Renal pelvis (tissue), 4 donors: ENCODE measurements around the gene IGSF9. TPM values are rescaled to one million over a fixed set of nuclear protein-coding genes. Genes with fewer than 3 reads are reported as not detected.

Experiments used
- DNase-seq: peaks from one replicate; pipeline ENCODE4 v3.0.0-alpha.2; 2013
- polyA plus RNA-seq, 3 donors: library from polyadenylated mRNA; unstranded; fragments of 120-200 nt; gene quantifications; one replicate each; pipeline ENCODE4 v1.2.1, GENCODE V29; 2013; ENCODE audit not compliant: insufficient read length in 3 of 3

IGSF9 gene
- polyA plus RNA-seq, 3 donors: 19.3 to 24.2 (median 19.5) TPM

DNA sequence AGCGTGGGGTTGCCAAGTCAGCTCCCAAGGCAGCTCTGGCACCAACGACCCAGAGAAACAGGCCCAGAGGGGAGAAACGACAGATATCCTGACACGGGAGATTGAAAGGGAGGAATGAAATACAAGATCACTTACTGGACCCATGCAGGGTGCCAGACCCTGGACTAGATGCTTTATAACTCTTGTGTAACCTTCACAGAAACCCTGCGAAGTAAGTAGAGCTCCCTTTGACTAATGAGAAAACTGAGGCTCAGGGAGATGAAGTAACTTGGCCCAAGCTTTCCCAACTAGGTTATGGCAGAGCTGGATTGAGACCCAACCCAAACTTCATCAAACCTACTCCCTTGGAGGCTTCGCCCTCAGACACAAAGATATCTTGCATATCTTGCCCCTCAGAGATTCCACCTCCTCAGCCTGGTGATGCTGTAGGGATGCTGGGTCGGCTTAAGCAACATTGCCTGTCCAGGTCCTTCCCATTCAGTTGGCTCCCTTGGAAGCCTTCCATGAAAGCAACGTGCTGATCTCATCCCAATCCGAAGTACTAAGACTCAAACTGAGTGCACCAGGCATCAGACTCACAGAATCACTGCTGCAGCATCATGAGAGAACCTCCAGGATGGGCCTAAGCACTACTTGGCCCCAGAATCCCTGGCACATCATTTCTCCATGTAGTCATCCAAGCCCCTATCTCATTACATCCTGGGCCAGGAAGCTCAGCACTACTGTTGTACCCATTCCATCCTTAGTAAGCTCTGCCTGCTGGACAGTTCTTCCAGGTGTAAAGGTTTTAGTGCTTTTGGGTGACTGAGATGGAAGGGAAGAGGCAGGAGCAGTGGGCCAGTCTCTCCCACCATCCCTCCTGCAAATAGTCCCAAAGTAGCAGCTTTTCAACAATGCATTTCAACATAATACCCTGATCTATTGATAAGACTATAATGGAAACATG is 1.1 kb upstream of the IGSF9 start:
- DNase-seq: no peak

DNA sequence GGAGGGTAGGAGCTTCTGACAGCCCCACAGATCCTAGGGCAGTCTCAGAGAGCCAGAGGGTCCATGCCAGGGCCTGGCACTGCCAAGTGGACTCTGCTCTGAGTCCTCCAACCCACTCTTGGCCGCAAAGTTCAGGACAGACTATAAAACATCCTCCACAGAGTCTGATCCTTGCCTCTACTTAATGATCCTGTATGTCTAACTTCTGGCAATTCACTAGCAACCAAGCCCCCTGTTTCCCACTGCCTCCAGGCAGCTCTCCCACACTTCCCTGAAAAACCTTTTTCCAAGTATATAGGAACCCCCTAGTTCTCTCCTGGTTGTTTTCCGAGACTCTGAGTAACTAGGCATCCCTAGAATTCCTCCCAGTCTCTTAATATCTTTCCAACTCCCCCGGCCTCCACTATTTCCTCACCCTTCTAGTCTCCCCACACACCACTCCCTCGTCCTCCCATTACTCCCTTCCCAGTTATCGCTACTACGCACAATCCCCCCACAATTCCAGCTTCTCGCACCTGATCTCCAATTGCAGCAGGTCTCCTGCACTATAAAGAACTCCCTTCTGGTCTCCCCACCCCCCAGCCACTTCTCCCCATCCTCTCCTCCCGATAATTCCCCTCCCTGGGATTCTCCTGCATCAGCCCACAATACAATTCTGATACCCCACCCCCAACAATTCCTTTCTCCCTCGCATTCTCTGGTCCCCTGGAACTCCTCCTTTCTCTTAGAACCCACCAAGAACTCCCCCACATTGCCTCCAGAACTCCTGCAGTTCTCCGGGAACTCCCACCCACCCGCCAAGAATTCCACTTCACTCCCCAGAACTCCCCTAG is 574 bp downstream of the IGSF9 start:
- DNase-seq: peak; percentile 36

DNA sequence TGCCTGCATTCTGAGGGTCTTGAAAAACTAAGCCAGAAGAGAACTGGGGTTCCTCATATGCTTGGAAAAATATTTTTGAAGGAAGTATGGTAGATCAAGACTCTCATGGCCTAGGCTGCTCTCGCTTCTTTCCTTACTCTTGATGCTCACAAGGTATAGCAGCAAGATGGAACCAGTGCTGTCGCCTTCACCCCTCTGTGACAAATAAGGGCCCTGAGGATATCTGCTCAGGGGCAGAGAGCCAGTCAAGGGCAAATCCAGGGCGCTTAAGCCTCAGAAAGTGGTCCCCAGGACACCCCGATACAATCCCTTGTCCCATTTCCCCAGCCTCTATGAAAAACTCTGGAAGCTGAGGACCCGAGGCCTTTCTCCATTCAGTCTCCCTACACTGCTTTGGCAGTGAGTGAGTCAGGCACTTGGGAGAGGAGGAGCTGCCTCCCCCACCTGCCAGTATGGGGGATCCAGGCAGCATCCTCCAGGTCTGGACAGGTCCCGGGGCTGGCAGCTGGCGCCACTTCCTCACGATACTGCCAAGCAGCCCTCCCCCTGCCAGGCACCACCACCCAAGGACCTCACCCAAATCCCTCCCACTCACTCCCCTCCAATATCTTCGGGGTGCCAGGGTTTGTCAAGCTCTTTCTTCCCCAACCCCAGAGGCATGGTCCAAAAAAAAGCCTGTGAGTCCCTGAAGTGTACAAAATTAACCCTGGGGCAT is 1.3 kb downstream of the IGSF9 start:
- no peak for DNase-seq

DNA sequence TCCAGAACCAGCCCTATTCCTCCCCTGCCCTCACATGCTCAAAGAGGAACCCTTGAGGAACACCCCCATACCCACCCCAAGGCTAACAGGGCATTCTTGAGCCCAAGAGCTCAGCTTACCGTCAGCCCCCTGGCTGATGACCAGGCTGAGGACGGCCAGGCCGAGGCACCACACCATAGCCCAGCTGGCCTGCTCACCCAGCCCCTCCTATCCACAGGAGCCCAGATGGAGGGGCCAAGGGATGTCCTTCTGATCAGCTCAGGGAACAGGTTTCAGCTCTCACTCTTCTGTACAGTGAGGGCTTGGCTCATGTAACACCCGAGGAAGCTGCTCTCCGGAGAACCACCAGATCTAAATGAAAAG is 2.2 kb downstream of the IGSF9 start:
- DNase-seq: no peak

DNA sequence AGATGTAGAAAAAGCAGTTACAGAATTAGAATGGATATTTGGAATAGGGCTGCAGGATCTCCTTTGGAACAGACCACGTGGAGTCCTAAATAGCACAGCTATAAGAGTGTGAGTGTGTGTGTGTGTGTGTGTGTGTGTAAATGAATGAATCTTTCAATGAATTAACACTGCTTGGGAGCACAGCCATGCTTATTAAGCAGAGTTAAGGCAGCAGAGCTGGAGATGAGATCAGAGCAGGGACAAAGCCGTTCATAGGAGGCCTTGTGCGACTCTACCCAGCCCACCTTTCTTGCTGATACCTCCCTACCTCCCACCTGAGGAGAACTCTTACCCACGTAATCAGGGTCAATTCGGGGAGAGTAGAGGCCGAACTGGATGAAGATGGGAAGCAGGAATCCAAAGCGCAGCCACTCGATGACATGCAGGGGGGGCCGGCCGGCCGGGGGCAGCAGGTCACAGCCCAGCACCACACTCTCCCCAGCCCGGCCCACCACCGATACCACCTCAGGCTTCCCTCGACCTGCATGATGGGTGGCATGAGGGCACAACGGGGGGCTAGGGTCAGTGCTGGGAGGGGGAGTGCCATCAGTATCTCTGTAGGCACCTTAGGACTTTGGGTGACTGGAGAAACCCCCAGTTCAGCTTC is 2.7 kb downstream of the IGSF9 start:
- no peak for DNase-seq

DNA sequence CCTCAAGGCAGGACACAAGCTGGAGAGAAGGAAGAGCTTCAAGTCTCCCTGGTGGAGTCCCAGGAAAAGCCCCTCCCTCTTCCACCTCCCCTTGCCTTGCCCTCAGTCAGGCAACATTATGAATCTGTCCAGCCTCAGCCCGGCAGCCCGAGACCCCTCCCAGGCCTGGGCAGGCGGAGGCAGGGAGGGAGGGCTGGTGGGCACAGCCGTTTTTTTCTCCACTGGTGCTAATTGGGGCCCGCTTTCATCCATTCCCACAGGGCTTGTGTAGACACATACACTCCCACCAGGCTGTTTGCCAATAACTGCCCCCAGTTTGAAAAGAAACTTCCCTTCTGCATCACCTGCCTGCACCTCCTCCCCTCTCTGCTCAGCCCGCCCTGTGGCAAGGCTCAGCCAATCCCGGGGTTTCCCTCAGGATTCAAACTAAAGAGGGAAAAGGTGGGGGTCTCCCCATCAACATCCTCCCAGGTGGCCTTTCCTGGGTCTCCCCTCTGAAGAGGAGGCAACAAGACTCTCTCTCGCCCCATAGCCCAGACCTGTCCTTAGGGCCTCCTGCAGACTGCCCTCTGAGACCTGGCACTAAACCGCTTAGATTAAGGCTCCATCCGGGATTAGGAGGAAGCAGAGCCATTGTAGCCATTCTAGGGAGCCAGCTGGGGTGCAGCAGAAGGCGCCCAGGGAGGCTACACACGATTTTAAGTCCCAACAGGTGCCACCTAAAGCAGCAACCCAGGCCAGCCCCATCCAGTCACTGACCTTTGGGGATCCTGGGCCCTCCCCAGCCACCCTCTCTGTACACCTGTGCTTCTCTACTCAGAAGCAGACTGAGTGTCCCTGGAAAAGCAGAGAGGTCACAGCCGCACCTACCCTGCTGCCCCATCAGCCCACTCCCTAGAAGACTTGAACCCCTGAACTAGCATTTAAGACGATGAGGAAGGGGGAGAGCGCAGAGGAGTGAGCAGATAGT is 3.5 kb downstream of the IGSF9 start:
- no peak for DNase-seq

DNA sequence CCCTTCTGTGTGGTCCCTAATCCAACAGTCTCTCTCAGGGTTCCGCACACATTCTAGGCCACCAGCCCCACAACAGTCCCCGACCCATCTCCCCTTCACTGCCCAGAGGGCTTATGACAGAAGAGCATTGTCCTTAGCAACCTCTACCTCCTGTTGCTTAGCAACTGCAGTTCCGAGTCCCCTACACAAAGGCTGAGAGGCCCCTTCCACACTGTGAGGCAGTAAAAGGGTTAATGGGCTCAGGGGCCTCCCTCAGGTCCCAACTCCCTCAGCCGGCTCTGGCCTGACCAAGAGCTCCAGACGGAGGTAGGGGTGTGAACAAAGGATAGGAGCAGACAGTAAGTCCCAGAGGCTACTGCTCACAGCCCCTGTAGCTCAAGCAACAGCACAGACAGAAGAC is 4.3 kb downstream of the IGSF9 start:
- DNase-seq: no peak

DNA sequence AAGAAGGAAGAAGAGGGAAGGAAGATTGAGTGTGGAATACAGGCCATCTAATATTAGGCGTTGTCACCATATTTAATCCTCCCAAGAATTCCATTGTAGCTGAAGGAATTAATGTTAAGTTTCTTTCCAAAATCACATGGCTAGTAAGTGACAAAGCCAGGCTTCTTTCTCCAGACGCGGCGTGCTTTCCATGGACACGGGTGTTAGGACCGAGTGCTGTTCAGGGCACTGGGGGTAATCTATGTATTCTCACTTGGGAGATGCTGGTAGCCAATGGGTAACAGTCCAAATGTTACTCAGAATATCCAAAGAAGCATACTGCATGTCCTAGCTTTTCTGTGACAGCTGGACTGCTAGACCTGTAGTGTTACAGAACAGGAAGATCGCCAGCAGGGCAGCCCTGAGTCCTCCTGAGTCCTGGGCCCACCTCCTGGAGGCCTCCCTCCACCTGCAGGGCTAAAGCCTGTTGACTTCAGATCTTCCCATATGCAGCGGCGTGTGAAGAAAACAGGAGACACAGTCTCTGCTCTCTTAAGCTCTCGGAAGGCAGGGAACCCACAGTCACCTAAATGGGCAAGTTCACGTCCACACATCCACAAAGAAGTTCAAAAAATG is 5.3 kb downstream of the IGSF9 start:
- DNase-seq: no peak

DNA sequence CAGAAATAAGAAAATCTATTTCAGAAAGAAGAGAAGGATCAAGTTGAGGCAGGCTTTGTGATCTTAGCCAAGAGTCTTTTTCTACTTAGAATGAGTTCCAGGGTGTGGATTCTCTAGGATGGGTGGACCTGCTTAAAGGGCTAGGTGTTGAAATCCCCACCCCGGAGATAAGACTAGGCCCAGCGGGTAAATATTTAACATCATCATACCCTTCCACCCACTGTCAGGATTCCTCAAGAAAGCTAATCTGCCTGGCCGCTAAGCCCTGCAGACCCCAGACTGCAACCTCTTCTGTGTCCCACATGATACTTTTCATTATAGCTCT is 5.8 kb downstream of the IGSF9 start:
- DNase-seq: no peak

DNA sequence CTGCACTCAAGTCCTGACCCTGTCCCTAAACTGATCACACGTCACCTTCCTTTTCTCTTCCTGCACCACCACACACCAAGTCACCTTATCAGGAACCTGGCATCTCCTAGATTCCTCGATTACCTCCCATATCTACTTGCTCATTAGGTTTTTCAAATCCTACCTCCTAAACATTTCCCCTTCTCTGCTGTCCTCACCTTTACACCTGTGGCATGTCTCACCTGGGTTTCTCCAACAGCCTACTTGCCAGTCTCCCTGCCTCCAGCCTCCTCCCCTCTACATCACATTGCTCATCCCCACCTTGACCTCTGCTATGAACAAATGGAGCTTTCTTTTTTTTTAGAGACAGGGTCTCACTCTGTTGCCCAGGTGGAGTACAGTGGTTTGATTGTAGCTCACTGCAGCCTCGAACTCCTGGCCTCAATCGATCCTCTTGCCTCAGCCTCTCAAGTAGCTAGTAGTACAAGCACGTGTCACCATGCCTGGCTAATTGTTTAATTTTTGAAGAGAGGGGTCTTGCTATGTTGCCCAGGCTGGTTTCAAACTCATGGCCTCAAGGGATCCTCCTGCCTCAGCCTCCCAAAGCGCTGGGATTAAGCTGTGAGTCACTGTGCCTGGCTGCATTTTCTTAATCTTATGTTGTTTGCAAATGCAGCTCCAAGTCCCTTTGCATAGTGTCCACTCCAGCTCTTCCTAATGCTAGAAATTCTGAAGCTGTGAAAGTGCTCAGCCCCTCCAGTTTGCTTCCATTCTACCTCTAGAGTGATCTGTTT is 6.3 kb downstream of the IGSF9 start:
- no peak for DNase-seq

DNA sequence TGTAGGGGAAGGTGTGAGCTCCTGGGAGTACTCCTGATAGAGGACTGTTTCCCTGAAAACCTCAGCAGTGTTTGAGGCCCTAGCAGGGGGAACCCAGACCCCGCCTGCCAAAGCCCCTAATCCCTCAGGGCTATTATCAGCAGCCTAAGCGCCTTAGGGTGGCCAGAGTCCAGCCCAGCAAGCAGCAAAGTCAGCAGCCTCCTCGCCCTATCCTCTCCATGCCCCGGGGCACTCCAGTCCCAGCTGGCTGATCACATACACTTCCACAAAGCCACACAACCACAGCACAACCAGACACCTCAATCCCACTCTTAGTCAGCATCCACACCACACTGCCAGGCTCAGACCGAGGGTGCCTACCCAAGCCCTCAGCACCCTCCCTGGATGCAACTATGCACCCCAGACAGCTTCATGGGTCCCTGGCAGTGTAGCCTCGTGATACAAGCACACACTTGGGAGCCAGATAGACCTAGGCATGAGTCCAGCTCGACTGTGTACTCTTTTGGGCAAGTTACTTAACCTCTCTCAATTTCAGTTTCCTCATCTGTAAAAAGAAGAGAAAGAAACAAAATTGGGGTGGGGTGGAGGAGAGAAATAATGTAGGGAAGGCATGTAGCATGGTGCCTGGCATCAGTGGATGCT is 7.1 kb downstream of the IGSF9 start:
- no peak for DNase-seq

DNA sequence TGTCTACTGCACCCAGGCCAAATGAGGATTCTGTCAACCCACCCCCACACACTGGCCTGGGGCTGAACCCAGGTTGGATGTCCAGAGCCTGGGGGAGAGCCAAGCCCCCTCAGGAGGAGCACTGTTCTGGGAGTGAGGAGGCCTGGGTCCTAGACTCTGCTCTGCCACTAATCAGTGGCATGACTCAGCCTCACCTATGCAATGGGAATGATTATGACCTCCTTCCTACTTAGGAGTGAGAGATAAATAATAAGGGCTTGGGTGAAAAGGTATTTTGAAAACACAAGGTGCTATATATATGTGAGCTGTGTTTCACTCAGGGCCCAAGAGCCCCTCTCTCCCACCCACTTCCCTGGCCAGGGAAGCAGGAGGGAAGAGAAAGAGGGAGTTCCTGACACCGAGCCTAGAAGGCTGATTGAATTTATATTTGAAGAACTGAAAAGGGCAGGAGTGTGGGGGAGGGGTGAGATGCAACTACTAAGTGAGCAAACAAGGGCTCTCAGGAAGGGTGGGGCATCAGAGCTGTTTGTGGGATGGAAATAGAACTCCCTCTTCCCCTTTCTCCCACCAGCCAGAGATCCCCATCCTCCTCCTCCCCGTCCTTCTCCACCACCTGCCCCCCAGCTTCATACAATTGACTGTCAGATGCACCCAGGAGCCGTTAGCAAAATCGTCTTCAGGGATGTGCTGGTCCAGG is 8.2 kb downstream of the IGSF9 start:
- DNase-seq: no peak

DNA sequence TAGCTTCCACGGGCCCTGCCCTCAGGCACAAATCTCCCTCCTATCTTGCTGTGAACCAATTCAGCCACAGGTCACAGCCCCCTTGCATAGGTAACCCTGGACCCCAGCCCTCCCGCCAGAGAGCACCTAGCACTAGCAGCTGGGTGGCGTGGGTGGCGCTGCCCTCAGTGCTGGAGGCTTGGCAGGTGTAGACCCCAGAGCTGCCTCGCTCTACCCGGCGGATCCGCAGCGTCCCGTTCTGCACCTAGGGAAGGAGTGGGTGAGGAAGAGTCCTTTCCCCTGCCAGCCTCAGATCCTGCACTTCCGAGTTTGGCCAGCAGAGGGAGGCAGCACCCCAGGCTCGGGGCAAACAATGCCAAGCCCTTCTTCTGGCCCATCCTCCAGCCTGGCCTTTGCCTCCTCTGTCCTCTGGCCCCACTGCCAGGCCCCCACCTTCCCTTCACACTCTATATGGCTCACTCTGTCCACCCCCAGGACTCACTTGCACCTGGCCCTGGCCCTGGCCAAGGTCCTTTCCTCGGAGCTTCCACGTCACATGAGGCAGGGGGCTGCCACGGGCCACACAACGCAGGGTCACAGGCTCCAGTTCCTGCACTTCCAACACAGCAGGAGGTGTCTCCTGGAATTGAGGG is 9.0 kb downstream of the IGSF9 start:
- DNase-seq: peak; percentile 48

DNA sequence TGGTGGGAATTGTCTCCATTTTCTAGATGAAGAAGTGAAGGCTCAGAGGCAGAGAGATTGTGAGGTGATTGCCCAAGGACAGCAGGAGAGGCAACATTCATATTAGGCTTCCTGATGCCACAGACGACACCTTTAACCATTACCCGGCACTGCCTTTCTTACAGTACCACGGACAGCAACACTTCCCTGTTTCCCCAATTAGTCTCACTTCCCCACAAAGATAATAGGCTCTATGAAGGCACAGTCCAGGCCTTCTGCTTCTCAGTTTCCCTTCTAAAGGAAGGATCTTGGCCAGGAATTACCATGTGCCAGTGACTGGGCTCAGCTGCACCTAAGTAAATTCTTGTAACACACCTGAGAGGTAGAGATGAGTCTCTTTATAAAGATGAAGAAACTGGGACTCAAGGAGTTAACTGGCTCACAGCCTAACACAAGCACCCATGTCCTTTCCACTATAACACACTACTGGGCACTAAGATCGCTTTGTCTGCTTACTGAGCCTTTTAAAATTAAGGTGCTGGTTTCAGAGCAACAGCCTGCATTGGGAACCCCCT is 9.6 kb downstream of the IGSF9 start:
- DNase-seq: no peak

DNA sequence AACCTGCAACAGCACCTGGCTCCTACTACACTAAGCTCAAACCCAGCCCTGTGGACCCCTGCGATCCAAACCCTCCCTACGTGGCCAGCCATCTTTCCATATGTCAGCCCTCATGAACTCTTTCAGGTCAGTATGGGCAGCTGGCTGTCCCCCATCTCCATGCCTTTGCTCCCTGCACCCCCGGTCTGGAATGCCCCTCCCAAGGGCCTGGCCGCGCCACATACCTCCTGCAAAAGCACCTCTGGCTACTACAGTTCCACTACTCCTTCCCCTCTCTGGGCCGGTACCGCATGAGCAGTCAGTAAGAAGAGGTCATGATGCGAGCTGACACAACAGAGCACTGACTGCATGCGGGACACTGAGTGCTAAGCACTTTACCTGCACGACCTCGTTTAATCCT is 10.1 kb downstream of the IGSF9 start:
- no peak for DNase-seq

DNA sequence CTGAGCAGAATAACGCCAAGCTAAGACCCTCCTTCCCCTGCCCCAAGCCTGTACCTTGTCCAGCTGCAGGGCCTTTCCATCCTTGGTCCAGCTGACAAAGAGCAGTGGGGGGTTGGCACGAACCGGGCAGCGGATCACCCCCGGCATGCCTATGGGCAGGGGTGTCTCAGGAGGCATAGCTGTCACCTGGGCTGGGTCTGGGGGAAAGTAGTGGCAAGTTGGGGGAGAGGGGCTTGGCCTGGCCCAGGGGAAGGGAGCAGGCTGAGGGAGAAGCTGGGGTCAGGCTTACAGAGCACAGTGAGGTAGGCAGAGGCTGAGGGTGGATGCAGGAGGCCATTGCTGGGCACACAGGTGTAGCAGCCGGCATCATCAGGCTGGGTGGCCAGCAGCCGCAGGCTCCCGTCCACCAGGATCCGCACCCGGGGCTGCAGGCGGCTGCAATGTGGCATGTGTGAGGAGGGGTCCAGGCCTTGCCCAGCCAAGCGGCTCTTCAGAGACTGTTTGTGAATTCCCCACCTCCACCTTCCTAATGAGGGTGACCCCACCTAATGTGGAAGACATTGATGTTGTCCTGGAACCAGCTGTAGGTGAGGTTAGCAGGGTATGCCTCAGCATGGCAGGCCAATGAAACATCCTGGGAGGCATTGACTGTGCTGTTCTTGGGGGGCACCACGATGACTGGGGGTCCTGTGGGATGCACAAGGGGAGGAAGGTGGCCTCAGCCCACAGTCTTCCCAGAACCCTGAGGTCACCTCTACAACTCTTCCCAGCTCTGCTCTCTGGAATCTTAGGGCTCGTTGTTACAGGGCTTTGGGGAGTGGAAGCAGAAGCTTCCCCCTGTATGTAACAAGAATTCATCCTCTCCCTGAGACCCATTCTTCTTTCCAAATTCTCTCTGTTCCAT is 11.0 kb downstream of the IGSF9 start:
- no peak for DNase-seq
